HG03045 (cell line): ENCODE measurements around the gene CLIC4.
A peak's percentile ranks its signal among the peaks of the same experiment; 100 is the strongest.
"Not testable (repeated sequence)": the region's sequence is repeated elsewhere in the genome, so short reads cannot be mapped to it uniquely, and the experiment has no call there.

Experiments
- ATAC-seq: cut with Tn5 transposase; IDR thresholded peaks from one replicate; pipeline ENCODE4 v1.9.1; 2021; ENCODE audit warnings: mild to moderate bottlenecking, moderate library complexity; ENCODE audit not compliant: unreplicated experiment

CLIC4 gene

DNA sequence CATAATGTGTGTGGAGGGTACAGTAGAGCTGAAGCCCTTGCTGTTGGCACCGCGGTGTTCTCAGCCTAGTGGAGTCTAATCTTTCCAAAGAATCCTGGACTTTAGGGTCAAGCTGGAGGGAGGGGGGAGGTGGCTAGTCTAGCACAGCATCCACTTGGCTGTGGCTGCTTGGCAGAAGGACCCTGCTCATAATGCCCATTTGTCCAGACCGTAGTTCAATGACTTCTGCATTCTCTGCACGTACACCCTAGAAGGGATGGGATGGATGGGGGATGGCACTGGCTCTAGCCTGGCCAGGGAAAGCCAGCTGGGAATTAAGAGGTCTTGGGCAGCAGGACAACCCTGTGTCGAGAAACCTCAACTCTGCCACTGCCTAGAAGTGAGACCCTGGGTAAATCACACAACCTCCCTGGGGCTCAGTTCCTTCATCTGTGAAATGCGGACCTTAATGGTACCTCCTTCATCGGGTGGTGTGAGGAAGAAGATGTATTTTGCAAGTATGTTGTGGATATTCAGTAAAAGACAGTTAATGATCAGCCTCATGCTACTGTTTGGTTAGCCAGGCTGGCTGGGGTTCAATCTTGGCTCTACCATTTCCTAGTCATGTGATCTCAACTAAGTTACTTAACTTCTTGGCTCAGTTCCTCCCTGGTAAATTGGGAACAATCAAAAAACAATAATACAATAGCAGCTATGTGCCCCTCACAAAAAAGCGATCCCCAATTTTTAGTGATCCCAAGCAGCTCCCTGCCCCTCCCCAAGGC lies 27.2 kb upstream of the CLIC4 start:
- no peak for ATAC-seq

DNA sequence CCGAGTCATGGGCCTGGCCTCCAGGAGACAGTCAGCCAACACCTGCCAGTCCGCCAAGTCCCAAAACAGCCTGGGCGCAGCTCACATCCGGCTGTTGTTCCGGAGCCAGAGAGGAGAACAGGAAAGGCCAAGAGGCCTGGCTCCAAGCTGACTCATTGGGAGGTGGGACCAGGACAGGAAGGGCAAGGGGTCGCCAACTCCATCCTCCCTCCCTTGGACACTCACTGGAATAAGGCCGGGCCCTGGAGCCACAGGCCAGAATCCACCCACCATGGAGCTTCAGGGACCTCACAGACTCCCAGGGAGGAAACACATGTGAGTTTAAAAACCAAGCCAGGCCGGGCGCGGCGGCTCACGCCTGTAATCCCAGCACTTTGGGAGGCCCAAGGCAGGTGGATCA lies 25.1 kb upstream of the CLIC4 start:
- ATAC-seq: no peak

DNA sequence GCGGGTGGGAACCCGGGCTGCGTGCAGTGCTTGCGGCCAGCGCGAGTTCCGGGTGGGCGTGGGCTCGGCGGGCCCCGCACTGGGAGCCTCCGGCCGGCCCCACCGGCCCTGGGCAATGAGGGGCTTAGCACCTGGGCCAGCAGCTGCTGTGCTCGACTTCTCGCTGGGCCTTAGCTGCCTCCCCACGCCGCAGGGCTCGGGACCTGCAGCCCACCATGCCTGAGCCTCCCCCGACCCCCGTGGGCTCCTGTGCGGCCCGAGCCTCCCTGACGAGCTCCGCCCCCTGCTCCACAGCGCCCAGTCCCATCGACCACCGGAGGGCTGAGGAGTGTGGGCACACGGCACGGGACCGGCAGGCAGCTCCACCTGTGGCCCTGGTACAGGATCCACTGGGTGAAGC lies 23.7 kb upstream of the CLIC4 start:
- no peak for ATAC-seq

DNA sequence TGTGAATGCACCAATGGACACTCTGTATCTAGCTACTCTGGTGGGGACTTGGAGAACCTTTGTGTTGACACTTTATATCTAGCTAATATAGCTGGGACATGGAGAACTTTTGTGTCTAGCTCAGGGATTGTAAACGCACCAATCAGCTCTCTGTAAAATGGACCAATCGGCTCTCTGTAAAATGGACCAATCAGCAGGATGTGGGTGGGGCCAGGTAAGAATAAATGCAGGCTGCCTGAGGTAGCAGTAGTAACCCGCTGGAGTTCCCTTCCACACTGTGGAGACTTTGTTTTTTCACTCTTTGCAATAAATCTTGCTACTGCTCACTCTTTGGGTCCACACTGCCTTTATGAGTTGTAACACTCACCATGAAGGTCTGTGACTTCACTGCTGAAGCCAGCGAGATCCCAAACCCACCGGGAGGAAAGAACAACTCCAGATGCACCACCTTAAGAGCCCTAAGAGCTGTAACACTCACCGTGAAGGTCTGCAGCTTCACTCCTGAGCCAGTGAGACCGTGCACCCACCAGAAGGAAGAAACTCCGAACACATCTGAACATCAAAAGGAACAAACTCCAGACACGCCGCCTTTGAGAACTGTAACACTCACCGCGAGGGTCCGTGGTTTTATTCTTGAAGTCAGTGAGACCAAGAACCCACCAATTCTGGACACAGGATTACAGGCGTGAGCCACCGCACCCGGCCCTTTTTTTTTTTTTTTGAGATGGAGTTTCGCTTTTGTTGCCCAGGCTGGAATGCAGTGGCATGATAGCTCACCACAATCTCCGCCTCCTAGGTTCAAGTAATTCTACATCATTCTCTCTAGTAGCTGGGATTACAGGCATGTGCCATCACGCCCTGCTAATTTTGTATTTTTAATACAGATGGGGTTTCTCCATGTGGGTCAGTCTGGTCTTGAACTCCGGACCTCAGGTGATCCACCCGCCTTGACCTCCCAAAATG lies 22.9 kb upstream of the CLIC4 start:
- ATAC-seq: not testable (repeated sequence)

DNA sequence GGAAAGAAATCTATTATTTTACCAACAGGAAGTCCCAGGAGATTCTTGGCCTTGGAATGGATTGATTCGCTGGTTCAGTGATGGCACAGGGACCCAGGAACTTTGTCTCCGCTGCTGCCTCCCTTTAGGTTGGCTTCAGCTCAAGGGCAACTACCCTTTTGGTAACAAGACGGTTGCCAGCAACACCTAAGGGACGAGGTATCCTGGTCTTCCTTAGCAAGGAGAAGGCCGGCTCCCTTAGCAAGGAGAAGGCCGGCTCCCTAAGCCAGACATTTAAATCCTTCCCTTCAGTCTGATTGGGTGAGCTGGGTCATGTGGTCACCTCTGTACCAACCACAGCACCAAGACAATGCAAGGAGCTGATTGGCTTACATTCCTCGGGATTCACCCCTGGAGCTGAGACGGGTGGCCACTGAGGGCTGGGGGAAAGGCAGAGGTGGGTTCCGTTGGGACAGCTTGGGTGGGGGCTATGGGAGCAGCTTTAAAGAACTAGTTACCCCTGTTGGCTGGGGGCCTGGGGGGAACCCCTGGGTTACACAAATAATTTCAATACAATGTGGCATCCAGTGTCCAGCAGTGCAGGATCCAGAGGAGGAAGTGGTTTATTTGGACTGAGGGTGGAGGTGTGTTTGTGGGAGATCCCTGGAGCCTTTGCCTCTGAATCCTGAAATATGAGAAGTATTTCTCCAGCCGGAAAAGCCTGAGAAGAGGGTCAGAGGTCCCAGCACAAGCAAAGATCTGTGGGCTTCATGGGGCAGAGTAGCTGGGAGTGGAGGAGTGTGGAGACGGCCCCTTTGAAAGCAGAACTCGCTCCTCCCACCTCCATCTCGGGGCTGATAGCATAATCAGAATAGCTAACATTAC lies 20.7 kb upstream of the CLIC4 start:
- ATAC-seq: no peak

DNA sequence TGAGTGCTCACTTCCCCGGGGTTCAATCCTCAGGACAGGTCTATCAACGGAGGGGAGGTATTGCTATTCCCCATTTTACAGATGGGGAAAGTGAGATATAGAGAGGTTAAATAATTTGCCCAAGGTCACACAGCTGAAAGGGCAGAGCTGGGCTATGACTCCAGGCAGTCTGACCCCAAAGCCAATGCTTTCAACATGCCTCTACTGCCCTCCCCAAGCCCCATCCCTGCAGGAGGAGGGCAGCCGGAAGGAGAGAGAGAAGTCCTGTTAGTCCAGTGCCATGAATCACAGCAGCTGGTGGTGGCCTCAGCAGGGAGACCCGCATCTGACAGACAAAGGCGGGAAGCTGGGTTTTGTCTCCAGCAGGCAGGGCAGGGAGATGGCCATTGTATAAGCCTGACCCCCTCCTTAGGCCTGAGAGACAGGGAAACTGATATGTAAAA lies 20.0 kb upstream of the CLIC4 start:
- ATAC-seq: no peak

DNA sequence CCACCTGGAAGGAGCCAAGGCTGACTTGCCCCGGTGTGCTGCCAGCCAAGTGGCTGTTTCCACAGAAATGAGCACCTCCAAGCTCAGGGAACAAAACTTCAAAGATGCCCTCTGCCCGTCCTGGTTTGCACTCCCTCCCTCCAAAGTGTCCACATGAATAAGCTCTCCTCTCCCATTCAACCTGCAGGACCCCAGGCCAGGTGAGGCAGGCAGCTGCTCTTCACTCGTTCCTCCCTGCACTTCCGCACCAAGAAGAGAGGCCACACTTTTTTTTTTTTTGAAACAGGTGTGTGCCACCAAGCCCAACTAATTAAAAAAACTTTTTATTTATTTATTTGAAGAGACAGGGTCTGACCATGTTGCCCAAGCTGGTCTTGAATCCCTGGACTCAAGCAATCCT lies 18.5 kb upstream of the CLIC4 start:
- ATAC-seq: no peak

DNA sequence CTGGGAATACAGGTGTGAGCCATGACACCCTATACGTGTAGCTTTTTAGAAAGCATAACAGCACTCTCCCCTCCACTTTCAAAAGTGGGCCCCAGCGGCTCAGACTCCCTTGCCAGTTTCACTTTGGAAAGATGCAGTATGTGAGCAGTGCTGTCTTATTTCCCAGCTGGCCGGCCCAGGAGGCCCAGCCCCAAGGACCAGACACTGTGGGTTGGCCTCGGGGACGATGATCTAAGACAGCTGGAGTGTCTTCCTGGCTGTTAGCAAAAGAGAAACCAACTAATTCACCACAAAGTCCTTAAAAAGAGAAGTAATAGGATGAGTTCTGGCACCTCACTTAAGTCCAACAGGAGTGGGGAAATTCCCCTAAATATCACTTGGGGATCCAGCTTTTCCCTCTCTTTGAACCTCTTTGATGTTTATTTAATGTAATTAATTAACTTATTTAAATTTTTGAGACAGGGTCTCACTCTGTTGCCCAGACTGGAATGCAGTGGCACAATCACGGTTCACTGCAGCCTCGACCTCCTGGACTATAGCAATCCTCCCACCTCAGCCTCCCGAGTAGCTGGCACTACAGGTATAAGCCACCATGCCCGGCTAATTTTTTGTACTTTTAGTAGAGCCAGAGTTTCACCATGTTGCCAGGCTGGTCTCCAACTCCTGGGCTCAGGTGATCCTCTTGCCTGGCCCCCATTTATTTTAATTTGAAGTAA lies 17.6 kb upstream of the CLIC4 start:
- ATAC-seq: peak; percentile 80

DNA sequence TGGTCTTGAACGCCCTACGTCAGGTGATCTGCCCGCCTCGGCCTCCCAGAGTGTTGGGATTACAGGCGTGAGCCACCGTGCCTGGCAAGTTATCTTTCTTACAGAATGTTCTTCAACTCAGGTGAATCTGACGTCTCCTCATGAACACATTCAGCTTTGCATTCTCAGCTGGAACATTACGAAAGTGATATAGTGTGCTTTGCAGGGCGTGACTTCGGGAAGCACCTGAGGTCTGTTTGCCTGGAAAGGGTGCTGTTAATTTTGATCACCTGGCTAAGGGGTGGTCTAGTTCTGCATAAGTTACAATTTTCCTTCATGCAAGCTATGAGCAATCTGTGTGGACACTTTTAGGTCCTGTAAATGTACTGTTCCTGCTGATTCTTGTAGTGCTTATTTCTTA lies 16.3 kb upstream of the CLIC4 start:
- ATAC-seq: no peak

GRCh38 chr1:24732186-24732885 lies 12.9 kb upstream of the CLIC4 start:
- no peak for ATAC-seq

DNA sequence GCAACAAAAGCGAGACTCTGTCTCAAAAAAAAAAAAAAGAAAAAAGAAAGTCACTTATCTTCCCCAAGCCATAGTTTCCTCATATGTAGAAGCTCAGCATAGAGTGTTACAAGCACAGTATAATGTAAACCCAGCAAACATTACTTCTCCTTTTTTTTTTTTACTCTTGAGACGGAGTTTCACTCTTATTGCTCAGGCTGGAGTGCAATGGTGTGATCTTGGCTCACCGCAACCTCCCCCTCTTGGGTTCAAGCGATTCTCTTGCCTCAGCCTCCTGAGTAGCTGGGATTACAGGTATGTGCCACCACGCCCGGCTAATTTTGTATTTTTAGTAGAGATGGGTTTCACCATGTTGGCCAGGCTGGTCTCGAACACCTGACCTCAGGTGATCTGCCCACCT lies 11.9 kb upstream of the CLIC4 start:
- ATAC-seq: not testable (repeated sequence)

- ATAC-seq: no peak
These were observed 10.1 kb upstream of the CLIC4 start for GRCh38 chr1:24735156-24735508.

DNA sequence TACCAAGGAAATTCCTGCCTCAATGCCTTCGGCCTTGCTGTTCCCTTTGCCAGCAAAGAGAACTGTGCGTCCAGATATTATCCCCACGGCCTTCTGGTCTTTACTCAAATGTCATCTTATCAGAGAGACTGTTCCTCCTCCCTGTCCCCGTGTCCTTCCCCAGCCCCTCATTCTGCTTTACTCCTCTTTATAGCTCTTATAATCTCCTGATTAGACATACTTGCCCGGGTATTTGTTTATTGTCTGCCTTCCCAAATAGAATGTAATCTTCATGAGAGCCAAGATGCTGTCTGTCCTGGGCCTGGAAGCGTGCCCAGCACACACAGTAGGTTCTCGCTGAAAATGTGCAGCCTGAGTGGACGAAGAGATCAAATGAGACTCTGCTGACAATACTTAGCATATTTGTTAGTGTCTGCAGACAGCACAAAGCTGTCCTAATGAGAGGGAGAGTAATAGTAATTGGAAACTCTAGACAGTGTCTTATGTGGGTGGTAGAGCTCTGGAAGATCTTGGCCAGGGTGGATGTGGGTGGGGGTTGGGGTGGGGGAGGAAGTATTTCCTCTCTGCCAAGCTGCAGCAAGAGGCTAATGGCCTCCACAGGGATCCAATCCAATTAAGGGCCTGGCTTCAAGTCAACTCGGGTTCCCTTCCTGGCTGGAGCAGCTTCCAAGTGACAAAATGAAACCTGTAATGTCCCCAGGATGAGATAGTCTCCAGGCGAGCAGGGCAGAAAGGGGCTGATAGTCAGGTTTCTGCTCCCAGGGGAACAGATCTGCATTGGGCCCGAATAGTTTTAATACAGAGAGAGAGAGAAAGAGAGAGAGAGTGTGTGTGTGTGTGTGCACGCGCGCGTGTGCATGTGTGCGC lies 9.5 kb upstream of the CLIC4 start:
- no peak for ATAC-seq

DNA sequence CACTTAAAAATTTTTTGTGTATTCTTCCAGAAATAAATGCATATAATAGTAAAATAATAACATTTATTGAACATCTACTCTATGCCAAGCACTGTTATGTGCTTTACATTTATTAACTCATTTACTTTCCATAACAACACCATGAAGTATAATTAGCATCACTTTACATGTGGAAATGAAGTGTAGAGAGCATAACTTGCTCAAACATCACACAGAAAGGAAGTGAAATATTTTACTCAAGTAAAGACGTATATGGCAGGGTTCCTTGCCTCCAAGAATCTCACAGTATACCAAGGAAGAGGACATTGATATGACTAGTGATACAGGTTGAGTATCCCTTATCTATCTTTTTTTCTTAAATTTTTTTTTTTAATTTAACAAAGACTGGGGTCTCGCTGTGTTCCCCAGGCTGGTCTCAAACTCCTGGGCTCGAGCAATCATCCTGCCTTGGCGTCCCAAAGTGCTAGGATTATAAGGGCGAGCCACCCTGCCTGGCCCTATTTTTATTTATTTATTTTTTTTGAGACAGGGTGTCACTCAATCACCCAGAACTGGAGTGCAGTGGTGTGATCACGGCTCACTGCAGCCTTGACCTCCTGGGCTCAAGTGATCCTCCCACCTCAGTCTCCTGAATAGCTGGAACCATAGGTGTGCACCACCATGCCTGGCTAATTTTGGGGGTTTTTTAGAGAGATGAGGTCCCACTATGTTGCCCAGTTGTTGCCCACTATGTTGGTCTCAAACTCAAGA lies 7.7 kb upstream of the CLIC4 start:
- no peak for ATAC-seq

- ATAC-seq: no peak
These were observed 6.0 kb upstream of the CLIC4 start for GRCh38 chr1:24739241-24739640.

DNA sequence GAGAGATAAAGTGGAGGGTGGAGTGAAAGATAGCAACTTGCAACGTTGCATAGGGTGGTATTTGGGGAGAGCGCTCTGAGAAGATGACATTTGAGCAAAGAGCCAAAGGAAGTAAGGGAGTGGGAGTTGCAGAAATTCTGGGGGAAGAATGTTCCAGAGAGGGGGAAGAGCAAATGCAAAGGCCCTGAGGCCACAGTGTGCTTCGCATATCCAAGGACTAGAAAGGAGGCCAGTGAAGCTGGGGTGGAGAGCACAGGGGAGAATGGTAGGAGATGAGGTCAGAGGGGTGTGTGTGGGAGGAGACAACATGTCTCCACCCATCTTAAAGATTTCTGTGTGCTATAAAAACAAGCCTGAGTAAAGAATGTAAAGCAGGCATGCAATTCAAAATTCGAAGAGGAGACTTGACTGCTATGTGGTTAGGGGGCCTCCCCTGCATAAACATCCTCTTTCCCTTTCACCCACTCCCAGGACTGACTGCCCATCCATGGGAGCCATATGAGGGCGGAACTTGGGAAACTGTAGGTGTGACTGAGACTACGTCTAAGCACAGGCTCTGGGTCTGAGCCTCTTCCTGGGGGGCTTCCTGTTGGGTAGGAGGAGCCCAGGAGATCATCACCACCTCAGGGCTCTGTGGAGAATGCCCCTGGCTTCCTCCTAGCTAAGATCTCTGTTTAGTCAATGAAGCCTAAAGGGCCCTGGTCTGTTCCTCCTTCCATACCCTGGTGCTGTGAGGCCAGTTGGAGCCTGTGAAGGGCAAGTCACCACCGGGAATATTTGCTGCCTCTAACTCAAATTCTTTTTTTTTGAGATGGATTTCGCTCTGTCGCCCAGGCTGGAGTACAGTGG lies 2.9 kb upstream of the CLIC4 start:
- no peak for ATAC-seq
